WERI-Rb-1 (cell line): ENCODE measurements around the gene IER3.

Experiments used
- DNase-seq: peaks from one replicate; pipeline ENCODE4 v3.0.0-alpha.2; 2020
- H3K27ac ChIP-seq: fragments of 250-450 bp; sonication (Bioruptor Pico); 2 replicates; pipeline ENCODE4 v1.5.1; 2020; ENCODE audit warnings: mild to moderate bottlenecking, moderate library complexity
- H3K27me3 ChIP-seq: fragments of 250-450 bp; sonication (Bioruptor Pico); 2 replicates; pipeline ENCODE4 v1.5.1; 2021; ENCODE audit warnings: mild to moderate bottlenecking, low read depth, moderate library complexity; ENCODE audit not compliant: insufficient read depth, severe bottlenecking
- H3K36me3 ChIP-seq: fragments of 250-450 bp; sonication (Bioruptor Pico); 2 replicates; pipeline ENCODE4 v1.5.1; 2020; ENCODE audit warnings: mild to moderate bottlenecking, moderate library complexity
- H3K4me3 ChIP-seq: 2 replicates; pipeline ENCODE4 v1.5.1; 2011; ENCODE audit warnings: low read depth, mild to moderate bottlenecking, control low read depth, low read length
- H3K9me3 ChIP-seq: fragments of 250-450 bp; sonication (Bioruptor Pico); 2 replicates; pipeline ENCODE4 v1.5.1; 2021; ENCODE audit warnings: mild to moderate bottlenecking, moderate library complexity; ENCODE audit not compliant: severe bottlenecking
- TF ChIP-seq, protein P1 (sequence below): IDR thresholded peaks from 2 replicates; pipeline ENCODE4 v1.5.1; 2011; ENCODE audit warnings: low read depth, mild to moderate bottlenecking, control low read depth, inconsistent platforms, low read length

Gene IER3

DNA sequence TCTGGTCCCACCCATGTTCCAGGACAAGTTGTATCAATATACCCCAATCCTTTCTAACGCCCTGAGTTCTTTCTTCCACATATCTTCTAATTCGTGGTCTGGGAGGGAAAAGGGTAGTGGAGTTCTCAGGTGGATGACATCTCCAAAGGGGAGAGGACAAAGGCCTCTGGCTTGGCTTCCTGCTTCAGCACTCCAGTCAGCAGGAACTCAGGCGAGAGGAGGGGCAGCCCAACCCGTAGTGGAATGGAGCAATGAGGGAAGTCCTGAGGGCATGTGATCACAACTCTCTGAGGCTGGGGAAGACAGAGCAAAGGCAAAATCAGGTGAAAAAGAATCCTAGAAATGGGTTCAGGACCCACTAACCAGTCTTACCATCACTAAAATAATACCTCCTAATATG, 44.0 kb downstream of the IER3 start:
- no peak for DNase-seq
- no peaks in the 10 kb centered on the region; the same call in 1 of the 2 replicates for H3K36me3 ChIP-seq
- no peak overlapping the region for H3K27ac ChIP-seq
- H3K27me3 ChIP-seq, result no peaks in the 10 kb centered on the region
- TF ChIP-seq, protein P1, sequence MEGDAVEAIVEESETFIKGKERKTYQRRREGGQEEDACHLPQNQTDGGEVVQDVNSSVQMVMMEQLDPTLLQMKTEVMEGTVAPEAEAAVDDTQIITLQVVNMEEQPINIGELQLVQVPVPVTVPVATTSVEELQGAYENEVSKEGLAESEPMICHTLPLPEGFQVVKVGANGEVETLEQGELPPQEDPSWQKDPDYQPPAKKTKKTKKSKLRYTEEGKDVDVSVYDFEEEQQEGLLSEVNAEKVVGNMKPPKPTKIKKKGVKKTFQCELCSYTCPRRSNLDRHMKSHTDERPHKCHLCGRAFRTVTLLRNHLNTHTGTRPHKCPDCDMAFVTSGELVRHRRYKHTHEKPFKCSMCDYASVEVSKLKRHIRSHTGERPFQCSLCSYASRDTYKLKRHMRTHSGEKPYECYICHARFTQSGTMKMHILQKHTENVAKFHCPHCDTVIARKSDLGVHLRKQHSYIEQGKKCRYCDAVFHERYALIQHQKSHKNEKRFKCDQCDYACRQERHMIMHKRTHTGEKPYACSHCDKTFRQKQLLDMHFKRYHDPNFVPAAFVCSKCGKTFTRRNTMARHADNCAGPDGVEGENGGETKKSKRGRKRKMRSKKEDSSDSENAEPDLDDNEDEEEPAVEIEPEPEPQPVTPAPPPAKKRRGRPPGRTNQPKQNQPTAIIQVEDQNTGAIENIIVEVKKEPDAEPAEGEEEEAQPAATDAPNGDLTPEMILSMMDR, result no peak
- no peak overlapping the region for H3K4me3 ChIP-seq
- no peaks in the 10 kb centered on the region for H3K9me3 ChIP-seq

GRCh38 chr6:30696432-30696831, 47.9 kb downstream of the IER3 start:
- no peak for DNase-seq
- no peaks in the 10 kb centered on the region for H3K36me3 ChIP-seq
- H3K27me3 ChIP-seq, result no peaks in the 10 kb centered on the region
- H3K4me3 ChIP-seq, result no peak overlapping the region
- no peaks in the 10 kb centered on the region for H3K9me3 ChIP-seq
- TF ChIP-seq, protein P1, result no peak
- no peak overlapping the region for H3K27ac ChIP-seq
